Activated CD8-positive, alpha-beta memory T cell treated with anti-CD3 and anti-CD28 coated beads for 4 hours (primary cell): ENCODE measurements around the gene RTL5.
"Not testable (repeated sequence)": the region's sequence is repeated elsewhere in the genome, so short reads cannot be mapped to it uniquely, and the experiment has no call there.

Source experiments
- DNase-seq, 2 donors: peaks; one replicate each; pipeline ENCODE4 v3.0.0-alpha.2; 2020; ENCODE audit warnings: low read depth in 2 of 2

RTL5 gene

GRCh38 chrX:72131317-72132294 lies at the start of gene RTL5:
Gene RTL5 (minus strand): TSS chrX:72131915.
- DNase-seq = peak; percentile 42

- DNase-seq = no peak
Observed at GRCh38 chrX:72180539-72180938, 48.8 kb upstream of the RTL5 start.

GRCh38 chrX:72176981-72177380 lies 45.3 kb upstream of the RTL5 start:
- DNase-seq = no peak

GRCh38 chrX:72176289-72176688 lies 44.6 kb upstream of the RTL5 start:
- not testable (repeated sequence) for DNase-seq

- no peak for DNase-seq
Observed at GRCh38 chrX:72169008-72169728, 37.5 kb upstream of the RTL5 start.

GRCh38 chrX:72165551-72165950 lies 33.8 kb upstream of the RTL5 start:
- DNase-seq = no peak

GRCh38 chrX:72159769-72160168 lies 28.1 kb upstream of the RTL5 start:
- DNase-seq = no peak

GRCh38 chrX:72158773-72159172 lies 27.1 kb upstream of the RTL5 start:
- no peak for DNase-seq

GRCh38 chrX:72146527-72146926 lies 14.8 kb upstream of the RTL5 start:
- DNase-seq = no peak

- DNase-seq = no peak
Observed at GRCh38 chrX:72145181-72145580, 13.5 kb upstream of the RTL5 start.

- no peak for DNase-seq
Observed at GRCh38 chrX:72143609-72143907, 11.8 kb upstream of the RTL5 start.

- DNase-seq = no peak
Observed at GRCh38 chrX:72142794-72143608, 11.3 kb upstream of the RTL5 start.

- no peak for DNase-seq
Observed at GRCh38 chrX:72142094-72142793, 10.5 kb upstream of the RTL5 start.

GRCh38 chrX:72141372-72142004 lies 9.8 kb upstream of the RTL5 start:
- no peak for DNase-seq

- DNase-seq = no peak
Observed at GRCh38 chrX:72139538-72139937, 7.8 kb upstream of the RTL5 start.

- DNase-seq = no peak
Observed at GRCh38 chrX:72137846-72138495, 6.3 kb upstream of the RTL5 start.

GRCh38 chrX:72133851-72134546 lies 2.3 kb upstream of the RTL5 start:
- DNase-seq = no peak

GRCh38 chrX:72132456-72132855 lies 741 bp upstream of the RTL5 start:
- DNase-seq = no peak

- DNase-seq = no peak
Observed at GRCh38 chrX:72130762-72131250, 909 bp downstream of the RTL5 start.
